ENCODE results near the gene PPP1R36. TPM values are rescaled to one million over a fixed set of nuclear protein-coding genes. Genes with fewer than 3 reads are reported as not detected.
"Not testable (repeated sequence)": the region's sequence is repeated elsewhere in the genome, so short reads cannot be mapped to it uniquely, and the experiment has no call there.

Gene PPP1R36
- polyA plus RNA-seq, 1 donor = 2.6 TPM

DNA sequence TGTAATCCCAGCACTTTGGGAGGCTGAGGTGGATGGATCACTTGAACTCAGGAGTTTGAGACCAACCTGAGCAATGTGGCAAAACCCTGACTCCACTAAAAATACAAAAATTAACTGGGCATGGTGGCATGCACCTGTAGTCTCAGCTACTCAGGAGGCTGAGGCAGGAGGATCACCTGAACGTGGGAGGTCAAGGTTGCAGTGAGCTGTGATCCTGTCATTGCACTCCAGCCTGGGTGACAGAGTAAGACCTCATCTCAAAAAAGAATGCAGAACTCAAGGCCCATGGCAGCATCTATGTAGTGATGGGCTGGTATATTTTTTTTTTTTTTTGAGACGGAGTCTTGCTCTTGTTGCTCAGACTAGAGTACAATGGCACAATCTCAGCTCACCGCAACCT, 81.5 kb downstream of the PPP1R36 start:
- H3K27ac ChIP-seq (ENCODE audit: low read length); H3K36me3 ChIP-seq (ENCODE audit: control insufficient read depth, insufficient read depth, low read length); H3K4me3 ChIP-seq (ENCODE audit: low read length); H3K9me3 ChIP-seq (ENCODE audit: control insufficient read depth, low read depth, low read length); H3K27me3 ChIP-seq (ENCODE audit: control insufficient read depth, insufficient read depth, low read length); H3K4me1 ChIP-seq (ENCODE audit: control insufficient read depth, insufficient read depth, low read length); DNase-seq: not testable (repeated sequence)
- no CpG with 5 or more reads among the region's 3 CpGs for WGBS (ENCODE audit: insufficient coverage, low lambda C conversion rate)

DNA sequence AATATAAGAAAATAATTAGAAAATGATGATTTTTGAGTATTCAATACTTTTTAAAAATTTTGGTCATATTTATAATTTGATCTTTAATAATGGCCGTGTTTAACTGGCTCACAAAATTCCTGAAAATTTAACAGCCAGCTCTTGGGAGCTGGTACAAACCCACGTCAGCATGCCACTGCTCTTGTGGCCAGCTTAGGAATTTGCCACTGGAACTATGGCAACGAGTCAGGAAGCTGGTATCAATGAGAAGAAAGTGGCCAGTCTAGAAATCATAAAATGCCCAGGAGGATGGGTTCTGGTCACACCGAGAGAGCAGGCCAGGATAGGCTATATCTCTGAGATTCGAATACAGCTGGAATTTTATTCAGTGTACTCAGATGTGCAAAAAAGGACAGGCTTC, 82.3 kb downstream of the PPP1R36 start:
- no peak for DNase-seq
- Histone ChIP-seq H3K36me3 (ENCODE audit: control insufficient read depth, insufficient read depth, low read length) (no peaks in the 10 kb centered on the region), H3K9me3 (ENCODE audit: control insufficient read depth, low read depth, low read length) (no peaks in the 10 kb centered on the region), H3K27ac (ENCODE audit: low read length) (no peak overlapping the region), H3K4me1 (ENCODE audit: control insufficient read depth, insufficient read depth, low read length) (peaks cover 10% of the 10 kb centered on the region), H3K4me3 (ENCODE audit: low read length) (no peak overlapping the region), H3K27me3 (ENCODE audit: control insufficient read depth, insufficient read depth, low read length) (no peaks in the 10 kb centered on the region)
- 100% methylated on average over 2 of the region's 5 CpGs for WGBS (ENCODE audit: insufficient coverage, low lambda C conversion rate)

DNA sequence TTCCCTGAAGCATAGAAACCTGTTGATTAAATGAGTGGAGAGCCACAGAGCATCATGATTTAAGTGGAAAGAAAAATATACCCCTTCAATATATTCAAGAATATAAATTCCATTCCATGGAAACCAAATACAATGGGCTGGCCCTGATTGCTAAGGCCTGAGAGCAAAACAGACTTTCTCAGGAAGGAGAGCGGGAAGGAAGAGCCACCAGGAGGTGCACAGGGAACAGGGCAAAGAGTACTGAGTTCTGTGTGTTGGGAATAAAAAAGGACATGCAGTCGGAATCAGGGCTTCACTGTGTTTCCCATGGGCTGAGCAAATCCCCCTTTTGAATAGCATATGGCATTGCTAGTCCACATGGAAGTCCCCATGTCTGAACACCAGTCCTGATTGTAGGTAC, 84.8 kb downstream of the PPP1R36 start:
- WGBS (ENCODE audit: insufficient coverage, low lambda C conversion rate) = no CpG with 5 or more reads among the region's 2 CpGs
- Histone ChIP-seq H3K27me3 (ENCODE audit: control insufficient read depth, insufficient read depth, low read length) (no peaks in the 10 kb centered on the region), H3K4me3 (ENCODE audit: low read length) (no peak overlapping the region), H3K9me3 (ENCODE audit: control insufficient read depth, low read depth, low read length) (no peaks in the 10 kb centered on the region), H3K36me3 (ENCODE audit: control insufficient read depth, insufficient read depth, low read length) (no peaks in the 10 kb centered on the region), H3K4me1 (ENCODE audit: control insufficient read depth, insufficient read depth, low read length) (peaks cover 7% of the 10 kb centered on the region), H3K27ac (ENCODE audit: low read length) (no peak overlapping the region)
- DNase-seq = no peak

DNA sequence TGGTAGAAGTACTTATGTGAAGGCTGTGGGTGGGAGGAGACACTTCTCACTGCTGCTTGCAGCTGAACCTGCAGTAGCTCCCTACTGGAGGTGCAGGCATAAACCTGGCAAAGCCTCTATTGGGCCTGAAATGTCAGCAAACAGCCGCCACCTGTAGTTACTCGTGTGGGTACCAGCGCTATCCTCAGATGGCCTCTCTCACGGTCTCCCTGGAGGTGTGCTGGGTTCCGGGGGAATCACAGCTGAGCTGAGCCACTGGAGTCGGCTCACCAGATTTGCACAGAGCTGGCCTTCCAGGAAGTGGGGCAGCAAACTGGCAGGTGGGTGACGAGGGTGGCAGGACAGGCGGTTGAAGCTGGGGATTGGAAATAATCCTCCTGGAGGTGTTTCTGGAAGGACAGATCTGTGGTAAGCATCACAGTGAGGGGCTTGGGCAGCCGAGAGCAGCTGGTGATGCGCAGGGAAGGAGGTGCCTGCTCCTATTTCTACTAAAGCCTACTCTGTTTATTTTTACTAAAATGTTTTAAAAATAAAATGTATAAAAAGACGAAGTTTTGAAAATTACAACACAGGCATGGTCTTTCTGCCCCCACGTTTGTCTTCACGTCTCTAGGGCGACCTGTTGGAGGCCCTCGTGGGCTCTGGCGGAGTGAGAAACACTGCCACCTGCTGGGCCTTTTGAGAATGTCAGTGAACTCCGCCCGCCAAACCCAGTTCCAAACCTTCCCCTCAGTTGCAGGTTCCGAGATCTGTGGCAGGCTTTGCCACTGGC, 86.6 kb downstream of the PPP1R36 start:
- Histone ChIP-seq H3K27me3 (ENCODE audit: control insufficient read depth, insufficient read depth, low read length) (no peaks in the 10 kb centered on the region), H3K4me1 (ENCODE audit: control insufficient read depth, insufficient read depth, low read length) (peaks cover 13% of the 10 kb centered on the region), H3K36me3 (ENCODE audit: control insufficient read depth, insufficient read depth, low read length) (no peaks in the 10 kb centered on the region), H3K9me3 (ENCODE audit: control insufficient read depth, low read depth, low read length) (no peaks in the 10 kb centered on the region), H3K4me3 (ENCODE audit: low read length) (no peak overlapping the region), H3K27ac (ENCODE audit: low read length) (peak overlapping the region; percentile 30)
- WGBS (ENCODE audit: insufficient coverage, low lambda C conversion rate) = no CpG with 5 or more reads among the region's 19 CpGs
- DNase-seq = peak; percentile 63 to 75

DNA sequence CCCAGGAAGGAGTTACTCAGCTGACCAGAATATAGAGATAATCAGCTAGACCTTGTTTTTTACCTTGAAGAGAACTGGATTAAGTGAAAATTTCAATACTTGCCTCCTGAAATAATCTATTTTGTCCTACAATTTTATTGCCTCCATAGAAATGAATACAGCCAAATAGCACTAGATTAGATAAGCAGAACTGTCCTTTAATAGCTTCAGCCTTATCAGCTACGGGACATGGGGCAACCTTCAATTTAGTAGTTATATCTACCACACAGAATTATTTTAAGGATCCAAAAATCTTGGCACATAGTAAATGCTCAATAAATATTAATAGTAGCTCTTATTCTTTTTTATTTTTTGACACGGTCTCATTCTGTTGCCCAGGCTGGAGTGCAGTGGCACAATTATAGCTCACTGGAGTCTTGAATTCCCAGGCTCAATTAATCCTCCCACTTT, 87.2 kb downstream of the PPP1R36 start:
- Histone ChIP-seq H3K27me3 (ENCODE audit: control insufficient read depth, insufficient read depth, low read length) (no peaks in the 10 kb centered on the region), H3K9me3 (ENCODE audit: control insufficient read depth, low read depth, low read length) (no peaks in the 10 kb centered on the region), H3K36me3 (ENCODE audit: control insufficient read depth, insufficient read depth, low read length) (no peaks in the 10 kb centered on the region), H3K4me3 (ENCODE audit: low read length) (no peak overlapping the region), H3K27ac (ENCODE audit: low read length) (peak overlapping the region; percentile 15), H3K4me1 (ENCODE audit: control insufficient read depth, insufficient read depth, low read length) (peaks cover 13% of the 10 kb centered on the region)
- DNase-seq = no peak
- 80% methylated on average over 1 of the region's 2 CpGs for WGBS (ENCODE audit: insufficient coverage, low lambda C conversion rate)

DNA sequence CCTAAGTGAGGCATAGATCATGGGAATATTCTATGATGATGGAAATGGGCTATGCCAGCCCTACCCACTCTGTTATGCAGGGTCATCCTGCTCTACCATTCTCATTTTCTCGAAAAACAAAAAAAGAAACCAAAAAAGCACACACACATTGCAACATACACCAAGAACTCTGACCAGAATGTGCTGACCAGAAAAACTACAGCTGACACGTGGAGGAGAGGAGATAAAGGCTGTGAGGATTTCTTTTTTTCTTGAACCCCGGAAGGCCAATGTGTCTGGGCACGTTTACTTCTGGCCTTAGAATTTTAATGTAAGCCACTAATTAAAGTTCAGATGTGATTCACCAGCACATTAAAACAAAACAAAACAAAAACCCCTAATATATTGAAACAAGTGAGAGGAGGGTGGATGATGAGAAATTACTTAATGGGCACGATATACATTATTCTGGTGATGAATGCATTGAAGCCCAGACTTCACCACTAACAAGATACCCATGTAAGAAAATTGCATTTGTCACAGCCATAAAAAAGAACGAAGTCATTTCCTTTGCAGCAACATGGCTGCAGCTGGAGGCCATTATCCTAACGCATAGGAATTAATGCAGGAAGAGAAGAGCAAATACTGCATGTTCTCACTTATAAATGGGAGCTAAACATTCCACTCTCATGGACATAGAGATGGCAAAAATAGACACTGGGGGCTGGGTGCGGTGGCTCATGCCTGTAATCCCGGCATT, 88.1 kb downstream of the PPP1R36 start:
- whole genome bisulfite sequencing (ENCODE audit: insufficient coverage, low lambda C conversion rate) = 100% methylated on average over 1 of the region's 9 CpGs
- Histone ChIP-seq H3K4me1 (ENCODE audit: control insufficient read depth, insufficient read depth, low read length) (peaks cover 13% of the 10 kb centered on the region), H3K4me3 (ENCODE audit: low read length) (no peak overlapping the region), H3K36me3 (ENCODE audit: control insufficient read depth, insufficient read depth, low read length) (no peaks in the 10 kb centered on the region), H3K9me3 (ENCODE audit: control insufficient read depth, low read depth, low read length) (no peaks in the 10 kb centered on the region), H3K27me3 (ENCODE audit: control insufficient read depth, insufficient read depth, low read length) (no peaks in the 10 kb centered on the region), H3K27ac (ENCODE audit: low read length) (no peak overlapping the region)
- DNase-seq = no peak

DNA sequence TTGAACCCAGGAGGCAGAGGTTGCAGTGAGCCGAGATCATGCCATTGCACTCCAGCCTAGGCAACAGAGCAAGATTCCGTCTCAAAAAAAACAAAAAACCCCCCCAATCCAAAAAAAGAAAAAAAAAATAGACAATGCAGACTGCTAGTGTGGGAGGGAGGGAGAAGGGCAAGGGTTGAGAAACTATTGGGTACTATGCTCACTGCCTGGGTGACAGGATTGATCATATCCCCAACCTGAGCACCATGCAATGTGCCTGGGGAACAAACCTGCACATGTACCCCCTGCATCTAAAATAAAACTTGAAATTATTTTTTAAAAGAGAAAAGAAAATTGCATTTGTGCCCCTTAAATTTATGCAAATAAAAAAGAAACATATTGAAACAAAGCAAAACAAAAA, 88.9 kb downstream of the PPP1R36 start:
- no peak overlapping the region for H3K27ac ChIP-seq (ENCODE audit: low read length)
- no peak overlapping the region for H3K4me3 ChIP-seq (ENCODE audit: low read length)
- H3K9me3 ChIP-seq (ENCODE audit: control insufficient read depth, low read depth, low read length) = no peaks in the 10 kb centered on the region
- H3K4me1 ChIP-seq (ENCODE audit: control insufficient read depth, insufficient read depth, low read length) = peaks cover 13% of the 10 kb centered on the region
- H3K27me3 ChIP-seq (ENCODE audit: control insufficient read depth, insufficient read depth, low read length) = no peaks in the 10 kb centered on the region
- WGBS (ENCODE audit: insufficient coverage, low lambda C conversion rate) = no CpG with 5 or more reads among the region's 2 CpGs
- no peaks in the 10 kb centered on the region for H3K36me3 ChIP-seq (ENCODE audit: control insufficient read depth, insufficient read depth, low read length)
- DNase-seq = no peak

Other genes with a start within 250 kb of the PPP1R36 start
- 61.9 TPM for gene MTHFD1, start 161.6 kb upstream of the PPP1R36 start, polyA plus RNA-seq
- 3.4 TPM for gene AKAP5, start 84.5 kb upstream of the PPP1R36 start, polyA plus RNA-seq
- gene ZBTB25, start 46.1 kb upstream of the PPP1R36 start, polyA plus RNA-seq = 11.0 TPM
- gene ZBTB1, start 45.2 kb upstream of the PPP1R36 start, polyA plus RNA-seq = 43.4 TPM
- gene HSPA2, start 9.2 kb upstream of the PPP1R36 start, polyA plus RNA-seq = 27.3 TPM
- 56.1 TPM for gene PLEKHG3, start 154.5 kb downstream of the PPP1R36 start, polyA plus RNA-seq

Data from large intestine (tissue), 3 donors.